ENCODE results near the gene CHRD.

DNA sequence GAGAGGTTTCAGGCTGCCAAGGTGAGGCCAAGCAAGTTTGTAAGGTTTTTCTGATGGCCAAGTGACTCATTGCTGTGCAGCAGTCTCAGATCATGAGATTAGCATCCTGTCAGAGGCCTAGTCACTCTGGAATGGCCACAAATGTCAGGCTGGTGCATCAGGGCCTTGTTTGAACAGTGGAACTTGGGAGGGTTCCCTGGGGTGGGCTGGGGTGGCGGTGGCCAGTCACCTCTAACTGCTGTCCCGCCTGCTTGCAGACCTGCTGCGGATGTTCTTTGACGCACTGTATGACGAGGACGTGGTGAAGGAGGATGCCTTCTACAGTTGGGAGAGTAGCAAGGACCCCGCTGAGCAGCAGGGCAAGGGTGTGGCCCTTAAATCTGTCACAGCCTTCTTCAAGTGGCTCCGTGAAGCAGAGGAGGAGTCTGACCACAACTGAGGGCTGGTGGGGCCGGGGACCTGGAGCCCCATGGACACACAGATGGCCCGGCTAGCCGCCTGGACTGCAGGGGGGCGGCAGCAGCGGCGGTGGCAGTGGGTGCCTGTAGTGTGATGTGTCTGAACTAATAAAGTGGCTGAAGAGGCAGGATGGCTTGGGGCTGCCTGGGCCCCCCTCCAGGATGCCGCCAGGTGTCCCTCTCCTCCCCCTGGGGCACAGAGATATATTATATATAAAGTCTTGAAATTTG is 45.2 kb upstream of the CHRD start:
- peak; percentile 32; the same call in 1 of the 2 replicates for TF ChIP-seq POLR2AphosphoS5 (IDR thresholded peaks at IDR 0.05; ENCODE audit: low read length)
- no peak for TF ChIP-seq RUNX3 (IDR thresholded peaks at IDR 0.05; ENCODE audit: low read length)
- TF ChIP-seq NBN (IDR thresholded peaks at IDR 0.05), result no peak
- no peak for TF ChIP-seq SIN3A (IDR thresholded peaks at IDR 0.05; ENCODE audit: low read depth, low read length)

Data from GM12878 (cell line).